ENCODE data around the gene ARHGEF17. TPM values are rescaled to one million over a fixed set of nuclear protein-coding genes. Genes with fewer than 3 reads are reported as not detected.

The ARHGEF17 gene
- total RNA-seq, 1 donor from 2014 or later: 19.9 TPM

DNA sequence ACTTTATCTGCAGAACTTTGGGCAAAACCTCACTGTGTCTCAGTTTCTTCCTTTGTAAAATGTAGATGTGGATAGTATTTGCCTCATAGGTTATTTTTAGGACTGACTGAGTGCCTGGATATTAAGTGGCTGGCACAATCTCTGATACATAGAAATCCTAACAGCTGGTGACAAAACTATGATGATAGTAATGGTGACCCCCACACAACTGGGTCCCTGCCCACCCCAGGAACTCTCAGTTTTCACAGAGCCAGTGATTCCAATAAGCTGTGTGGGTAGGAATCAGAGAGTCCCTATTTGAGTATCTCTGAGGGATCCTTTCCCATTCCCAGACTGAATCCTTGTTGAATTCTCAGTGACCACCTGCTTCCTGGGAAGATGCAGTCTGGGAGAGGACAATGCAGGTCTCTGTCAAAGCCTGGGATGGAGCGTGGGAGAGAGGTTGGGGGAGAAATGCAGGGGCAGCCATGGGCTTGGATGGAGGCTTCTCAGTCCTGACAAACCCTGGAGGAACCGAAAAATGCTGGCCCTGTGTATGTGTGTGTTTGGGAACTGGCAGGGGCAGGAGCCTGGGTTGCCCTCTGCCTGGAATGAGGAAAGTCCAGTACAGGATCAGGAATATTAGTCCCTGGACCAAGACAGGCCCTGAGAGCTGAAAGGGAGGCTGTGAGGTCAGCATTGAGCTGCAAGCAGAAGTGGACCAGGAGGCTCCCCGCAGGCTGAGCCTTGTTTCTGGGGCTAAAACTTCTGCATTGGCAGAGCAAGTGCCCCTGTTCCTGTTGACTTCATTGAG is 42.0 kb upstream of the ARHGEF17 start:
- Mint-ChIP-seq H3K36me3 (no peaks in the 10 kb centered on the region), H3K27me3 (ENCODE audit: insufficient read depth, low read depth) (peaks cover 16% of the 10 kb centered on the region), H3K4me1 (peaks cover 24% of the 10 kb centered on the region), H3K27ac (no peak overlapping the region), H3K9me3 (no peaks in the 10 kb centered on the region), H3K4me3 (no peak overlapping the region)
- DNase-seq (ENCODE audit: low spot score): no peak
- peaks cover 43% of the 10 kb centered on the region for H3K27me3 ChIP-seq
- H3K79me2 ChIP-seq (ENCODE audit: low read depth): no peaks in the 10 kb centered on the region
- H3K4me2 ChIP-seq: no peak overlapping the region
- H3K9ac ChIP-seq: no peak overlapping the region
- TF ChIP-seq EZH2phosphoT487 (IDR thresholded peaks at IDR 0.05) (no peak), EZH2 (IDR thresholded peaks at IDR 0.05) (no peak)
- TF ChIP-seq, protein P1, sequence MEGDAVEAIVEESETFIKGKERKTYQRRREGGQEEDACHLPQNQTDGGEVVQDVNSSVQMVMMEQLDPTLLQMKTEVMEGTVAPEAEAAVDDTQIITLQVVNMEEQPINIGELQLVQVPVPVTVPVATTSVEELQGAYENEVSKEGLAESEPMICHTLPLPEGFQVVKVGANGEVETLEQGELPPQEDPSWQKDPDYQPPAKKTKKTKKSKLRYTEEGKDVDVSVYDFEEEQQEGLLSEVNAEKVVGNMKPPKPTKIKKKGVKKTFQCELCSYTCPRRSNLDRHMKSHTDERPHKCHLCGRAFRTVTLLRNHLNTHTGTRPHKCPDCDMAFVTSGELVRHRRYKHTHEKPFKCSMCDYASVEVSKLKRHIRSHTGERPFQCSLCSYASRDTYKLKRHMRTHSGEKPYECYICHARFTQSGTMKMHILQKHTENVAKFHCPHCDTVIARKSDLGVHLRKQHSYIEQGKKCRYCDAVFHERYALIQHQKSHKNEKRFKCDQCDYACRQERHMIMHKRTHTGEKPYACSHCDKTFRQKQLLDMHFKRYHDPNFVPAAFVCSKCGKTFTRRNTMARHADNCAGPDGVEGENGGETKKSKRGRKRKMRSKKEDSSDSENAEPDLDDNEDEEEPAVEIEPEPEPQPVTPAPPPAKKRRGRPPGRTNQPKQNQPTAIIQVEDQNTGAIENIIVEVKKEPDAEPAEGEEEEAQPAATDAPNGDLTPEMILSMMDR (IDR thresholded peaks at IDR 0.05): no peak
- H3K9me3 ChIP-seq (ENCODE audit: low read depth): no peaks in the 10 kb centered on the region
- H3K4me3 ChIP-seq: no peak overlapping the region
- peaks cover 3% of the 10 kb centered on the region for H3K4me1 ChIP-seq
- H3F3A ChIP-seq (ENCODE audit: low read depth): no peaks in the 10 kb centered on the region
- H3K27ac ChIP-seq: no peak overlapping the region
- no peaks in the 10 kb centered on the region for H4K20me1 ChIP-seq (ENCODE audit: low read depth)
- H3K36me3 ChIP-seq: no peaks in the 10 kb centered on the region
- no peak overlapping the region for H2AFZ ChIP-seq (replicated peaks)

DNA sequence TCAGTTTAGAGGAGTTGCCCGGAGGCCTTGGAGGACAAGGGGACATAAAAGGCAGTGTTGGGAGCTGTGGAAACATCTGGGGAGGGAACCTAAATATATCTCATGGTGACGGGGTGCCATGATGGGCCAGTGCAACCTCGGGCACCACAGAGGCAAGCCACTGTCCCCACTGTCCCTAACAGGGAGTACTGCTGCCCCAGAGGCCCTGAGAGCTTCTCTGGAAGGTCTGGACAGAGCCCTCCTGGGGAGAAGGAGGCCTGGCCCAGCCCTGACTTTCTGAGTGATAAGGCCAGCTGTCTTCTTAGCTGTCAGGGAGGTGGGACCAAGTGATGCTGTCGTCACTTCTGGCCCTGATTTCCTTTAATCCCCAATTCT is 41.4 kb upstream of the ARHGEF17 start:
- peaks cover 3% of the 10 kb centered on the region for H3K4me1 ChIP-seq
- no peak overlapping the region for H3K4me3 ChIP-seq
- no peaks in the 10 kb centered on the region for H4K20me1 ChIP-seq (ENCODE audit: low read depth)
- Mint-ChIP-seq H3K36me3 (no peaks in the 10 kb centered on the region), H3K4me3 (no peak overlapping the region), H3K27ac (no peak overlapping the region), H3K9me3 (no peaks in the 10 kb centered on the region), H3K27me3 (ENCODE audit: insufficient read depth, low read depth) (peaks cover 18% of the 10 kb centered on the region), H3K4me1 (peaks cover 29% of the 10 kb centered on the region)
- H2AFZ ChIP-seq (replicated peaks): no peak overlapping the region
- no peak for DNase-seq (ENCODE audit: low spot score)
- no peak overlapping the region for H3K9ac ChIP-seq
- TF ChIP-seq EZH2phosphoT487 (IDR thresholded peaks at IDR 0.05) (no peak), EZH2 (IDR thresholded peaks at IDR 0.05) (no peak)
- TF ChIP-seq, protein P1 (IDR thresholded peaks at IDR 0.05): no peak
- no peaks in the 10 kb centered on the region for H3K79me2 ChIP-seq (ENCODE audit: low read depth)
- H3K27ac ChIP-seq: no peak overlapping the region
- H3K4me2 ChIP-seq: no peak overlapping the region
- no peaks in the 10 kb centered on the region for H3K9me3 ChIP-seq (ENCODE audit: low read depth)
- H3K27me3 ChIP-seq: peaks cover 43% of the 10 kb centered on the region
- no peaks in the 10 kb centered on the region for H3K36me3 ChIP-seq
- H3F3A ChIP-seq (ENCODE audit: low read depth): no peaks in the 10 kb centered on the region

DNA sequence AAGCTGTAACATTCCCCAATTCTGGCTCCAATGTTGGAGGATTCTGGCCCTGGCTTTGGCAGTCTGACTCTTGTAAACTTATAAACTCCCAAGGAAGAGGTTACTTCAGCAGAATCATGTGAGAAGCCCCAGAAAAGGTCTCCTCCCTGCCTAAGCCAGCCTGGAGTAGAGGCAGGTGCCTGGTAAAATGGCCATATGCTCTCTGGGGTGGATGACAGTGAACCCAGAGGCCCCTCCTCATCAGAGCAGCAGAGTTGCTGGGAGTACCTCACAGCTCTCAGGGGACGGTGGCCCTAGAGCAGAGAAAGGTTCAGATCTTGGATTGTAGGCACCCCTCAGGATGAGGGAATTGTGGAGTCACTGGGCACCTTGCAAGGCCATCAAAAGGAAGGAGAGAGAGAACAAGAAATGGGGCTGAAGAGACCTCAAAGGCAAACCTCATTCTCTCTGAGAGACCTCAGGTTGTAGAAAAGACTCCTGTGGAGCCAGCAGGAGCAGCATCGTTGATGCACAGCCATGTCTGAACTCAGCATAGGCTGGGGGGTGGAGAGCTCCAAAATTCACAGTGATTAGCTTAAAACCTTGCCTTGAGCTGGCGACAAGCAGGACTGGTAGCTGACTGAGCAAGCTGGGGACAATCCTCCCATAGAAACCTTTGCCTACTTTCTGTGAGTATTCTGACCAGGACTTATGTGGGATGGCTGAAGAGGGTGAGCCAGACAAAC is 40.8 kb upstream of the ARHGEF17 start:
- Histone ChIP-seq H3K9ac (no peak overlapping the region), H3K79me2 (ENCODE audit: low read depth) (no peaks in the 10 kb centered on the region), H3K4me2 (no peak overlapping the region), H4K20me1 (ENCODE audit: low read depth) (no peaks in the 10 kb centered on the region), H3K4me3 (no peak overlapping the region), H3K4me1 (peaks cover 5% of the 10 kb centered on the region), H3K9me3 (ENCODE audit: low read depth) (no peaks in the 10 kb centered on the region), H3K27ac (no peak overlapping the region), H2AFZ (replicated peaks) (peak overlapping the region; percentile 3), H3K36me3 (no peaks in the 10 kb centered on the region), H3F3A (ENCODE audit: low read depth) (no peaks in the 10 kb centered on the region), H3K27me3 (peaks cover 39% of the 10 kb centered on the region)
- H3K4me1 Mint-ChIP-seq: peaks cover 33% of the 10 kb centered on the region
- H3K4me3 Mint-ChIP-seq: no peak overlapping the region
- H3K27ac Mint-ChIP-seq: no peak overlapping the region
- no peak for DNase-seq (ENCODE audit: low spot score)
- TF ChIP-seq EZH2 (IDR thresholded peaks at IDR 0.05) (no peak), EZH2phosphoT487 (IDR thresholded peaks at IDR 0.05) (no peak)
- TF ChIP-seq, protein P1 (IDR thresholded peaks at IDR 0.05): no peak
- H3K9me3 Mint-ChIP-seq: no peaks in the 10 kb centered on the region
- peaks cover 18% of the 10 kb centered on the region for H3K27me3 Mint-ChIP-seq (ENCODE audit: insufficient read depth, low read depth)
- H3K36me3 Mint-ChIP-seq: no peaks in the 10 kb centered on the region

All from neural progenitor cell (in vitro differentiated cells).